COLO668 (cell line): ENCODE data around the gene PGM1.

Experiments
- DNase-seq: peaks from one replicate; lab custom pipeline; 2025; ENCODE audit not compliant: unreplicated experiment; lab: John Stamatoyannopoulos, UW

The PGM1 gene

GRCh38 chr1:63691701-63692425 is 98.7 kb downstream of the PGM1 start:
- DNase-seq: peak; percentile 78

- DNase-seq: no peak
Observed at GRCh38 chr1:63693944-63694571, 100.8 kb downstream of the PGM1 start.

- DNase-seq: no peak
Observed at GRCh38 chr1:63698001-63698838, 105.0 kb downstream of the PGM1 start.

GRCh38 chr1:63701187-63701586 is 108.0 kb downstream of the PGM1 start:
- DNase-seq: peak; percentile 86

- DNase-seq: peak; percentile 73
Observed at GRCh38 chr1:63703701-63704107, 110.5 kb downstream of the PGM1 start.

- no peak for DNase-seq
Observed at GRCh38 chr1:63704443-63704842, 111.2 kb downstream of the PGM1 start.

- peak; percentile 50 for DNase-seq
Observed at GRCh38 chr1:63705078-63705477, 111.9 kb downstream of the PGM1 start.

- DNase-seq: no peak
Observed at GRCh38 chr1:63709267-63709828, 116.1 kb downstream of the PGM1 start.
